ENCODE measurements around the gene GFAP.

GFAP gene

DNA sequence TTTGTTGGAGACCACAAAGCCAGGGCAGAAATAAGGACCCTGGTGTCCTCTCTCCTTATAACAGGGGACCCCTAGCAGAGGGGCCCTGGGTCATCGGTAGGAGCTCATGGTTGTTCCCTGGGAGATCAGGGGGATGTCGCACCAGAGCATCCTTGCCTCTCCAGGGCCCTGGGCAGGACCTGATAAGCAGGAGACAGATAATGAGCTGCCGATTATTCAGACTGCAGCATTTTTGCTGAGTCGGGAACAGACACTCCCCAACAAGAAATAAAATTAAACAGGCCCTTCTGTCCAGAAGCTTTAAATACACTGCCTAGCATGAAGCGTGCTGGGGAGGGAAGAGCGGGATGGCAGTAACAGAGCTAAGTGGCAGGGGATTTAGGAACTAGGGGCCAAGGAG is 15.4 kb upstream of the GFAP start:
- DNase-seq, result peak; percentile 28

- DNase-seq, result peak; percentile 59
These were observed 13.8 kb upstream of the GFAP start for GRCh38 chr17:44928950-44929720.

DNA sequence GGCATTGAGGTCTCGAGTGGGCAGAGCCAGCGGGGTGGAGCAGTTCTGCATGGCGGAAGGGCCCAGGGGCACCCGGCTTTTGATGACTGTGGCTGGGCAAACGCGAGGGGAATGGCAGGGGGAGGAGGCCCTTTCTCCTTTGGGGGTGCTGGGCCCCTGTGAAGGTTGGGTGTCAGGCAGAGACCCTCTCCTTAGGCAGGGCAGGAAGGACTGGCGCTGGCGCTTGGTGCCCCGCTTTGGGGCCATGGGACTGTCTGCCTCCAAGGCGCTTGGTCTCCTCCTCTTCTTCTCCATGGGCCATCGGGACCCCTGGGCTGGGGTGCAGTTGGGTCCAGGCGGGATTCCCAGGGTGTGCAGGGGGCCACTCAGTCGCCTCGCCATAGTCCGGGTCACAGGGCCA is 12.8 kb upstream of the GFAP start:
- peak; percentile 59 for DNase-seq

DNA sequence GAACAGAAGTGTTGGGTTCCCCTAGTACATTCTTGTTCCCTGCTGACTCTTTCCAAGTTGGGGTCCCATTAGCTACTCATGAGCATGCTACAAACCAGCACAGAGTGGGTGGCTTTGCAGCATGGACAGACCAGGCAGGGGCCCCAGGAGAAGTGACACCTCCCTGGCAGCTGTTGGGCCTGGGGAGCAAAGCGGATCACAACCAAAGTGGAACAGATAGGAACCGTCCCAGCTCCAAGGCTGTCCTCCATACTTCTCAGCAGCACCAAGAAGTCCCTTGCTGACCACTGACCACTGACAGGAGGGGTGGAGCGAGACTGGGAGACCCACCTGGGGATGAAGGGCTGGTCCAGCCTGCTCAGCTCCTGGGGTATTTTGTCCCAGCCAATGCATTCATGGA is 12.4 kb upstream of the GFAP start:
- peak; percentile 50 for DNase-seq

DNA sequence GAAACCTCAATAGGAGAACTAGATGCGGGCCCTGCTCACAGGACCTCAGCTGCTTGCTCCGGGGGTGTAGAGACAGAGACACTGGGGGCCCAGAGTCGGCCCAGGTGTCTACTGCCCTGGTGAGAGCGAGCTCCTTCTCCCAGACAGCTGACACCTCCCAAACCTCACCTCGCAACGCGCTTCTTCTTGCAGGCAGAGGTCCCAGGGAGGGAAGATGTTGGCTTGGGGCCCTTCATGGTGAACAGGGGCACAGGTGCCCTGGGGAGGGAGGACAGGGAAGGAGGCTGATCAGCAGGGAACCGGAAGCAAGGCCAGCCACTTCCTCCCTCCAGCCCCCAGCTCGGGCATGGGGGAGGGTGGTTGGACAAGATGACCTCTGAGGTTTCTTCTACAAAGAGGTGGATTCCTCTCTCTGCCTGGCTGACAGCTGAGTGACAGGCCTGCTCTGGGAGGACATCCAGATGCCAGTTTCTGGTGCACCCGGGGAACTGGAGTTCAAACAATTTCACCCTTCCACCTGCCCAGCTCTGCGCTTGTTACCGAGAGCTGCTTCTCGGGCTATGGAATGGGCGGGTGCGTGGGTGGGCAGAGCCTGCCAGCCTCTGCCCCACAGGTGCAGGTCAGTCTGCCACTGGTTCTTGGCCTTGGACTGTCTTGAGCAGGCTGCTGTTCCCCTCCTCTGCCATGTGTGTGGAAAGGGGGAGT is 11.7 kb upstream of the GFAP start:
- DNase-seq, result peak; percentile 55

DNA sequence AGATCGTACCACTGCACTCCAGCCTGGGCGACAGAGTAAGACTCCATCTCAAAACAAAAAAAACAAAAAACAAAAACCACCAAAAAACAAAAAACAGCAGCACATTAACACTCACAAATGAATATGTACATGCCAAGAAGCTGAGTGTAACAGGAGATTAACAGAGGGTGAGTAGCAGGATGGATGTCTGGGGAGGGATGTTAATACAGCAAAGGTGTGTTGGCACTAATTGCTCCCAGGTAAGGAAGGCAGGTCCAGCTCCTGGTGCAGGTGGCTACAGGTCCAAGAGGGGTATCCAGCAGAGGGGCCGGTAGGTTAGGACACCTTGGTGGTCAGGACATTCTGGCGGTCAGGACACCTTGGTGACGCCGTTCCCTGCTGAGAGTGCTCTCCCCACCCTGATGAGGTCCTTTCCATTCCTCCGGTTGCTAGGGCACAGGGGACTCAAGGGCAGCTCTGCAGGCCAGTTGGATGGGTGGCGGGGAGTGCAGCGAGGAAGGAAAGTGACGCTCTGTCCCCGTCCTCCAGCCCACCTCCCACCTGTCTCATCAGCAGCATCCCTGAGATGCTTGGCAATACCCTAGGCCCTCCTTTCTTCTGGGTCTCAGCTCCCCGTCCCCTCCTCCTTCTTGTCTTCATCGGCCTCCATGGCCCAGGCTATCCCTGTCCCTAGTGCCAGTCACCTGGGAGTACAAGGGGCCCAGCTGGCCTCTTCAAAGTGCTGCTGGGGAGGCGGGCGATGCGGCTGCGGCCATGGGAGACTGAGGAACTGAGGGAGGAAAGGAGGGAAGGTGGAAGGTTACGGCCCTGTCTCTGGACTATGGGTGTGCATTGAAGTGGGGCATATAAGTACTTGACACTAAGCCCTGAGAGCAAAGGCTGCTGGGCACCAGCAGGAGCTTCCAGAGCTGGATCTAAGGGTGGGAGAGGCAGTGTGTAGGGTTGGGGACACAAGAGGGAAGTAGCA is 10.7 kb upstream of the GFAP start:
- DNase-seq, result peak; percentile 46

DNA sequence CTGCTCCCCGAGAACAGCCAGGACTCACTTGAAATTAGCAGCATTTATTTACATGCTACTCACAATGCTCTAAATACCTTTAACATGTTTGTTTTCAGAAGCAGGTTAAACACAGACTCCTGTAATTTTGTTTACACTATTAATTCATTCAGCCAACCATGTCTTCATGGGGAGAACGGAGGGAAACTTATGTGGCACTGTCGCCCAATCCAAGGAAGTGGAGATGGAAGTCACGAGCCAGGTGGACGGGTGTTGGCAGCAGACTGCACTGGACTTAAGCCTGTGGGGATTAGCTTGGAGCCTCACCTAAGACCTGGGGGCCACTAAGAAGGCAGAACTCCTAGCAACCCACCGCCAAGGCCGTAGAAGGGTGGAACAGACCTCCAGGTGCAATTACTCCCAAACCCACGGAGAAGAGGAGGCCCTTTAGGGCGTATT is 8.8 kb upstream of the GFAP start:
- peak; percentile 30 for DNase-seq

GRCh38 chr17:44922746-44923470 is 7.6 kb upstream of the GFAP start:
- peak; percentile 48 for DNase-seq

DNA sequence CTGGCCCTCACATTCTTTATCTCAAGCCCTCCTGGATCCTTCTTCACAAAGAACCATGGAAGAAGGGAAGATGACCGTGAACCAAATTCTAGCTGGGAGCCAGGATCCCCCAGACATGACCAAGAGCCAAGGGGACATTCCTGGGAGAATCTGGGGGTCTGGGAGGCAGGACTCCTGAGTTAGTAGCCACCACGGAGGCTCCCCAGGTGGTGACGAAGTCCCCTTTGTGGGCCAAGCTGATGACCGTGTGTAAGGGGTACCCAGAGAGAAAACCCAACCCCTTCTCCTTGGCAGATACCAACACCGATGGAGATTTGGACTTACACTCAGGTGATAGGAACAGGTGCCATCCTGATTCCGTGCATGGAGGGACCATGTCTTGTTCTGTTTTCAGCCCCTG is 6.8 kb upstream of the GFAP start:
- peak; percentile 16 for DNase-seq

- peak; percentile 28 for DNase-seq
These were observed 6.0 kb upstream of the GFAP start for GRCh38 chr17:44921122-44921882.

GRCh38 chr17:44920565-44920940 is 5.3 kb upstream of the GFAP start:
- DNase-seq, result peak; percentile 52

DNA sequence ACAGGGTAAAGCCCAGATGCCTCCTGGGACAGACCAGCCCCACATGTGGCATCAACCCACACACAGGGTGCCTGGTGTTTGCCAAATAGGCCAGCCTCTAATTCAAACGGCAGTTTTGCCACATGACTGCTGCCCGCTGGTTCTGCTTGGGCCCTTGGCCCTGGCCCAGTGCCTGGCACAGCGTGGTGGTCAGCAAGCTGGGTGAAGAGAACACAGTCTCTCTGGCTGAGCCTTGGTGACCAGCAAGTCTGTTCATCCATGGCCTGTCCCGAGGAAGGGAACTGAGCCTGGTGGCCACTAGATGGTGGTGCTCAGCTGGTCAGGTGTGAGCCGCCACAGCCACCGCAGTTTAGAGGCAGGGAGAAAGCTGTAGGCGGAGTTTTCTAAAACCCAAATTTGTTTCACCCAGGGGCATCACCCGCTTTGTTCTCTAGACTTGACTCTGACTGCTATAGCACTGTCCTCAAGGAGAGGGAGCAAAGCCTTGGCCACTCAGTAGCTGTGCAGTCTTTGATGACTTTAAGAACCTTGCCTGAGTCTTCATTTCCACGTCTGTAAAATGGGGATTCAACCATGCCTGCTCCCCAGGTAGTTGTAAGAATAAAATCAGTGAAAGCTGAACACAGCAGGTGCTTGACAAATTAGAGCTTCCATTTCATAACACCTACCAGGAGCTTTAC is 4.7 kb upstream of the GFAP start:
- DNase-seq, result peak; percentile 81

DNA sequence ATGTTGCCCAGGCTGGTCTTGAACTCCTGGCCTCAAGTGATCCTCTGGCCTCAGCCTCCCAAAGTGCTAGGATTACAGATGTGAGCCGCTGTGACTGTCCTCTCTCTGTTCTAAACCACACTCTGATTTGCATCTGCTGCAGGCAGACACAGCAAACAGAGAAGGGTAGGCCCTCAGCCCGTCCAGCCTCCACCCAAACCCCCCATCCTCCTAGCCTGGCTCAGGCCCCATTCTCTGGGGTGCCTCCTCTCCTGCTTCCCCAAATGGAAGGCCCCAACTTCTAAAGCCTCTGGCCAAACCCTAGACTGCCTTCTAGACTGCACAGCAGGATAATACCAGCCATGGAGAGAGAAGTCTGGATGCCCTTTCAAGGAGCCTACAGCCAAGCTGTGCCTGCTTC is 4.1 kb upstream of the GFAP start:
- DNase-seq, result peak; percentile 50

- DNase-seq, result no peak
These were observed 2.7 kb upstream of the GFAP start for GRCh38 chr17:44918006-44918405.

DNA sequence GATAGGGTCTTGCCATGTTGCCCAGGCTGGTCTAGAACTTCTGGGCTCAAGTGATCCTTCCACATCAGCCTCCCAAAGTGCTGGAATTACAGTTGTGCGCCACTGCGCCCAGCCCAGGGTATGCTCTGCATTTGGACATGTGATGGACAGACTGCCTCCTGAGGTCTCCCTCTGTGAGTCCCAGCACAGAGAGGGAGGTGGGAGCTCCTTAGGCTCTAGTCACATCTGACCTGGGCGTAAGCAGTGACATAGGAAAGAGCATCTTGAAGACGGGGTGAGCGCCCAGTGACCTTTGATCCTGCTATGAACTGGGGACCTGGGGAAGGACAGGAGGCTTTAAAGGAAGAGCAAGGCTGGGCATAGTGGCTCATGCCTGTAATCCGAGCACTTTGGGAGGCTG is 2.2 kb upstream of the GFAP start:
- peak; percentile 41 for DNase-seq

- no peak for DNase-seq
These were observed 1.5 kb upstream of the GFAP start for GRCh38 chr17:44916781-44917241.

GRCh38 chr17:44915862-44916780 is 821 bp upstream of the GFAP start:
- DNase-seq, result no peak

DNA sequence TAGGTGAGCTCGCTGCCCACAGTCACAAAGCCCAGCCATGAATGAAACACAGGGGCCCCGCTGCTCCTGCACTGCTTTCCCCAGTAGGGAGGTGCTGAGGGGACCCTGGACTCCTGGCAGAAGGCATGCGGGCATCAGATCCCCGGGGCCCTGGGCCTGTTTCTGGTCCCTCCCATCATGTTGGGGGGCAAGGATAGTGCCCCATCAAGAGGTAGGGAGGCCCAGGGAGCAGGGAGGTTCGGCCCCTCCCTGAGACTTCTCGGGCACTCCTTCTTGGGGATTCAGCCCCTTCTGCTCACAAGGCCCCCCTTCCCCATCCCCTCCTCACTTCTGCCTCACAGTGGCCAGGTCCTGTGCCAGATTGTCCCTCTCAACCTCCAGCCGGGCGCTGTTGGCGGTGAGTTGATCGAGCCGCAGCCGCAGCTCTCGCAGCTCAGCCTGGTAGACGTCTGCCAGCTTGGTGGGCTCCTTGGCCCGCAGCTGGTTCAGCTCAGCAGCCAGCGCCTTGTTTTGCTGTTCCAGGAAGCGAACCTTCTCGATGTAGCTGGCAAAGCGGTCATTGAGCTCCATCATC is 515 bp downstream of the GFAP start:
- DNase-seq, result peak; percentile 57

- peak; percentile 54 for DNase-seq
These were observed 1.2 kb downstream of the GFAP start for GRCh38 chr17:44914148-44914547.

- DNase-seq, result no peak
These were observed 1.6 kb downstream of the GFAP start for GRCh38 chr17:44913676-44914075.

Measured in activated effector memory CD4-positive, alpha-beta T cell treated with anti-CD3 and anti-CD28 coated beads, Interleukin-2, amount 50 U/mL, for 16 hours (primary cell).